ENCODE measurements around the gene ZBTB42. TPM values are rescaled to one million over a fixed set of nuclear protein-coding genes. Genes with fewer than 3 reads are reported as not detected.

Gene ZBTB42
- polyA plus RNA-seq, 1 experiment, result 1.6 TPM

DNA sequence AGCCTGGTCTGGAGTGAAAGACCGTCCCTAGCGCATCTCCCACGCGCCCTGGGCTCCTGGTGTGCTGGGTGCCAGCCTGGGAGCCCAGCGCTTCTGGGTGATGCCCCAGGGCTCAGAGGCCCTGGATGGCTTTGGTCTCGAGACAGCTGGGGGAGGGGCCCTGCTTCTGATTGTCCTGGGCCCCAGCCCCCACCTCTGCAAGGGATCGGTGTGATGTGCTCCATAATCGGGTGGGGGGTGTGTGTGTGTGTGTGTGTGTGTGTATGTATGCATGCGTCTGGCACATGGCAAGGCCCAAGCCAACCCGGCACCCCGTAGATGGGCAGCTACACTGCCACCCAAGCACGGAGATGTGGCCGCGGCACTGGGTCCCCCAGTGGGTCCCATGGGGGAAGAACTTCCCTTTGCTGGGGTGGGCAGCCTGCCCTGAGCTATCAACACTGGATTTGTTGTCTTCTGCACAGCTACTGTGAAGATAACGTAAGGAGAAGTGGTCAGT lies 3.1 kb downstream of the ZBTB42 start:
- ChIA-PET CTCF (no interaction called here), POLR2A (interaction anchor here (0.6 kb wide), 1 partner anchor 8 kb away, joined by 4 read pairs; the partner anchor contains the start of gene AKT1)
- no peaks in the 10 kb centered on the region; the same call in 1 of the 2 replicates for H3K9me3 ChIP-seq (ENCODE audit: control insufficient read depth, insufficient read depth, low read length)
- no peaks in the 10 kb centered on the region for H3K27me3 ChIP-seq (ENCODE audit: control insufficient read depth, insufficient read depth, low read length)
- H3K27ac ChIP-seq (ENCODE audit: low read depth, low read length), result no peak overlapping the region
- H3K4me3 ChIP-seq (ENCODE audit: low read depth, low read length), result no peak overlapping the region
- DNase-seq (ENCODE audit: low read depth, low spot score), result no peak
- TF ChIP-seq, protein P1, sequence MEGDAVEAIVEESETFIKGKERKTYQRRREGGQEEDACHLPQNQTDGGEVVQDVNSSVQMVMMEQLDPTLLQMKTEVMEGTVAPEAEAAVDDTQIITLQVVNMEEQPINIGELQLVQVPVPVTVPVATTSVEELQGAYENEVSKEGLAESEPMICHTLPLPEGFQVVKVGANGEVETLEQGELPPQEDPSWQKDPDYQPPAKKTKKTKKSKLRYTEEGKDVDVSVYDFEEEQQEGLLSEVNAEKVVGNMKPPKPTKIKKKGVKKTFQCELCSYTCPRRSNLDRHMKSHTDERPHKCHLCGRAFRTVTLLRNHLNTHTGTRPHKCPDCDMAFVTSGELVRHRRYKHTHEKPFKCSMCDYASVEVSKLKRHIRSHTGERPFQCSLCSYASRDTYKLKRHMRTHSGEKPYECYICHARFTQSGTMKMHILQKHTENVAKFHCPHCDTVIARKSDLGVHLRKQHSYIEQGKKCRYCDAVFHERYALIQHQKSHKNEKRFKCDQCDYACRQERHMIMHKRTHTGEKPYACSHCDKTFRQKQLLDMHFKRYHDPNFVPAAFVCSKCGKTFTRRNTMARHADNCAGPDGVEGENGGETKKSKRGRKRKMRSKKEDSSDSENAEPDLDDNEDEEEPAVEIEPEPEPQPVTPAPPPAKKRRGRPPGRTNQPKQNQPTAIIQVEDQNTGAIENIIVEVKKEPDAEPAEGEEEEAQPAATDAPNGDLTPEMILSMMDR (IDR thresholded peaks at IDR 0.05; ENCODE audit: low read depth, low read length), result no peak

DNA sequence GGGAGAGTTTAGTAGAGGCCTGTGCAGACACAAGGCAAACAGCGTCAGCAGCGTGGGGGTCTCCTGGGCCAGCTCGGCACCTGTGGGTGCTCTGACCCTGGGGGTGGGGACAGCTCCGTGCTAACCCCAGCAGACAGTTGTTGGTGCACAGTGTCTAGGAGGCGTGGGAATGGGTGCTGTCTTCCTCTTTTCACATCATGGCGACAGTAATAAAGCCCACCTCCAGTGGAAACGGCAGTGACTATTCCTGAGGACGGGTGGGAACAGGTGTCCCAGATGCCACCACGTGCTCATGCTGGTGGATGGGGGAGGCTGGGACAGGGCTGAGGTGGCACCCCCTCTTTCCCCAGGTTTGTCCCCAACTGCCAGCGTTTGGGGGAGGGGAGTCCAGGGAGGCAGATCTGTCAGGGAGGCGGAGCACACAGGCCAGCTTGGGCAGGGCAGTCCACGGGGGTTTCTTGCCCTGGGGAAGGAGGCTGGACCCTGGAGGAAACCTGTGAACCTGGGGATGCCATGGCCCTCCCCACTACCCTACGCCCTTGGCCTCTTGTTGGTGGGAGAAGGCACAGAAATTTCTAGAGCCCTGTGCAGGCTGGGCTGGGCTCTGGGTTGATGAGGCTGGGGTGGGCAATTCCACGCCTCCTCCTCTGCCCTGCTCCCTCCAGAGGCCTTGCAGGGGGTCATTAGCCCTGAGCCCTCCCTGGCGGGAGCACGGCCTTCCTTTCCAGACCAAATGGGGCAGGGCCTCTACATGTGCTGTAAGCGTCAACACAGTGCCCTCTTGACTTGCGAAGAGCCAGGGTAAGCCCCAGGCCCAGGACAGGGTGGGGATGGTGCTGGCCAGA lies 3.8 kb downstream of the ZBTB42 start:
- no peak for DNase-seq (ENCODE audit: low read depth, low spot score)
- Histone ChIP-seq H3K4me3 (ENCODE audit: low read depth, low read length) (no peak overlapping the region), H3K27ac (ENCODE audit: low read depth, low read length) (no peak overlapping the region), H3K27me3 (ENCODE audit: control insufficient read depth, insufficient read depth, low read length) (no peaks in the 10 kb centered on the region), H3K9me3 (ENCODE audit: control insufficient read depth, insufficient read depth, low read length) (no peaks in the 10 kb centered on the region; the same call in 1 of the 2 replicates)
- ChIA-PET CTCF (no interaction called here), POLR2A (interaction anchor here (0.6 kb wide), 1 partner anchor 9 kb away, joined by 4 read pairs; the partner anchor contains the start of gene AKT1)
- TF ChIP-seq, protein P1 (IDR thresholded peaks at IDR 0.05; ENCODE audit: low read depth, low read length), result no peak

DNA sequence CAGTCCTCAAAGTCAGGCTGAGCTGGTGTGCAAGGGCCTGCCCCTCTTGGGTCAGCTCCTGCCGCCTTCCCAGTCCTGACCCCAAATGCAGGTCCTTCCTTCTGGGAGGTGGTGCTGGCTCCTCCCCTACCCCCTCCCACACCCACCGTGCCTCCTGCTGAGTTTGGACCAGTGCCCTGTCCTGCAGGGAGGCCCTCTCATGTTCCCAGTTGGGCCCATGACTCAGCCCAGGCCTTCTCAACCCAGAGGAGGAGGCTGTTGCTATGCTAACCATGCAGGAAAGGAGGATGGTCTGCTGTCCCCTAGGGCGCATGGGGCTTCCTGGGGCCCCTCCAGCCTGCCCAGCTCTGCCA lies 4.4 kb downstream of the ZBTB42 start:
- Histone ChIP-seq H3K27me3 (ENCODE audit: control insufficient read depth, insufficient read depth, low read length) (no peaks in the 10 kb centered on the region), H3K9me3 (ENCODE audit: control insufficient read depth, insufficient read depth, low read length) (no peaks in the 10 kb centered on the region; the same call in 1 of the 2 replicates), H3K27ac (ENCODE audit: low read depth, low read length) (no peak overlapping the region), H3K4me3 (ENCODE audit: low read depth, low read length) (no peak overlapping the region)
- ChIA-PET CTCF (no interaction called here), POLR2A (no interaction called here)
- DNase-seq (ENCODE audit: low read depth, low spot score), result peak; percentile 65
- TF ChIP-seq, protein P1 (IDR thresholded peaks at IDR 0.05; ENCODE audit: low read depth, low read length), result no peak

DNA sequence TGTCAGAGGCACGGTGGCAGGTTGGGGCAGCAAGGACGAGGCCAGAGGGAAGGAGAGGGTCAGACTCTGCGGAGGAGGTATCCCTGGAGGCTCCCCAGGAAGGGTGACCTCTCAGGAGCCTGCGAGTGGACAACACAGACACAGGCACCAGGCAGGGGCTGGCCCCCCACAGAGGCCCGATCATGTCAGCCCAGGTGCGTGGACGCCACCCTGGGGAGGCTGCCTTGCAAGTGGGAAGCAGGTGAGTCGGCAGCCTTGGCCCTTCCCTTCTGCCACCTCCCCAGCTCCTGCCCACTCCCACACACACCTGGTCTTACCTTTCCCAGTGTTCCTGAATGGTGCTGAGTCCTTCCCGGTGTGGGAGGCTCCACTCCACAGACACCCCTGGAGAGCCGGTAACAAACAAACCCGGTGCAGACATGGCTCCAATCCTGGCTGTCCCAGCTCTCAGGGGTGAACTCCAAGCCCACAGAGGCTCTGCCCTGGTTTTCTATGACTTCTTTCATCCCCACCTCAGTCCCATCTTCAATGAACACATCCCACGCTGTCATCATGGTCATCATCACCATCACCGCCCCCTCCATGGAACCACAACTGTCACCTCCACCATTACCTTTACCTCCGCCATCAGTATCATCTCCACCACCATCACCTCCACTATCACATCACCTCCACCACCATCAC lies 5.2 kb downstream of the ZBTB42 start:
- POLR2A ChIA-PET, result no interaction called here
- CTCF ChIA-PET, result no interaction called here
- TF ChIP-seq, protein P1 (IDR thresholded peaks at IDR 0.05; ENCODE audit: low read depth, low read length), result no peak
- Histone ChIP-seq H3K4me3 (ENCODE audit: low read depth, low read length) (no peak overlapping the region), H3K9me3 (ENCODE audit: control insufficient read depth, insufficient read depth, low read length) (no peaks in the 10 kb centered on the region; the same call in 1 of the 2 replicates), H3K27ac (ENCODE audit: low read depth, low read length) (peak overlapping the region; percentile 31), H3K27me3 (ENCODE audit: control insufficient read depth, insufficient read depth, low read length) (no peaks in the 10 kb centered on the region)
- DNase-seq (ENCODE audit: low read depth, low spot score), result no peak
